ENCODE measurements around the gene ENTPD1.

Gene ENTPD1

DNA sequence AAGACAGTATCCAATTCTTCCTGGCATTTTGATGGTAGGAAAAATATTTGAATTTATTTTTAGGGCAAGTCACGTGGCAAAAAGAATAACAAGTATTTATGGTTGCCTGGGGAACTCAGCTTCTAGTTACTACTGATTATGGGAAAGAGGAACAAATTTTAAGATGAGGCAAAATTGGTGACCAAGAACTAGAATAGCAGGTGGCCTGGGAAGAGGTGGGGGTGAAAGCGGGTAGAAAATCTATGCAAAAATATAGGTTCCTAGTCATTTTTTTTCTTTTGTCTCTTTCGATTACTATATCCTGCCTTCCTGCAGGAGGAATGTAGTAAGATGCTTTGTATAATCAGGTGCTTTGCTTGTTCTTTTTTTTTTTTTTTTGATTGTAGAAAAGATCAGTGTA, 27.8 kb downstream of the ENTPD1 start:
- H3K36me3 ChIP-seq (ENCODE audit: control insufficient read depth, insufficient read depth, low read length): peaks cover 2% of the 10 kb centered on the region
- H3K27me3 ChIP-seq (replicated peaks; ENCODE audit: control insufficient read depth, insufficient read depth, low read length): no peaks in the 10 kb centered on the region
- TF ChIP-seq, protein P1, sequence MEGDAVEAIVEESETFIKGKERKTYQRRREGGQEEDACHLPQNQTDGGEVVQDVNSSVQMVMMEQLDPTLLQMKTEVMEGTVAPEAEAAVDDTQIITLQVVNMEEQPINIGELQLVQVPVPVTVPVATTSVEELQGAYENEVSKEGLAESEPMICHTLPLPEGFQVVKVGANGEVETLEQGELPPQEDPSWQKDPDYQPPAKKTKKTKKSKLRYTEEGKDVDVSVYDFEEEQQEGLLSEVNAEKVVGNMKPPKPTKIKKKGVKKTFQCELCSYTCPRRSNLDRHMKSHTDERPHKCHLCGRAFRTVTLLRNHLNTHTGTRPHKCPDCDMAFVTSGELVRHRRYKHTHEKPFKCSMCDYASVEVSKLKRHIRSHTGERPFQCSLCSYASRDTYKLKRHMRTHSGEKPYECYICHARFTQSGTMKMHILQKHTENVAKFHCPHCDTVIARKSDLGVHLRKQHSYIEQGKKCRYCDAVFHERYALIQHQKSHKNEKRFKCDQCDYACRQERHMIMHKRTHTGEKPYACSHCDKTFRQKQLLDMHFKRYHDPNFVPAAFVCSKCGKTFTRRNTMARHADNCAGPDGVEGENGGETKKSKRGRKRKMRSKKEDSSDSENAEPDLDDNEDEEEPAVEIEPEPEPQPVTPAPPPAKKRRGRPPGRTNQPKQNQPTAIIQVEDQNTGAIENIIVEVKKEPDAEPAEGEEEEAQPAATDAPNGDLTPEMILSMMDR (IDR thresholded peaks at IDR 0.05; ENCODE audit: insufficient read depth, low read length, poor library complexity, severe bottlenecking): no peak
- DNase-seq (ENCODE audit: extremely low read depth, insufficient read length): peak; percentile 75
- H3K4me3 ChIP-seq (replicated peaks; ENCODE audit: low read depth, low read length): no peak overlapping the region

GRCh38 chr10:95784279-95784913, 28.4 kb downstream of the ENTPD1 start:
- H3K4me3 ChIP-seq (replicated peaks; ENCODE audit: low read depth, low read length): no peak overlapping the region; the same call in 1 of the 2 replicates
- TF ChIP-seq, protein P1 (IDR thresholded peaks at IDR 0.05; ENCODE audit: insufficient read depth, low read length, poor library complexity, severe bottlenecking): no peak
- H3K27me3 ChIP-seq (replicated peaks; ENCODE audit: control insufficient read depth, insufficient read depth, low read length): no peaks in the 10 kb centered on the region
- no peak for DNase-seq (ENCODE audit: extremely low read depth, insufficient read length)
- peaks cover 2% of the 10 kb centered on the region for H3K36me3 ChIP-seq (ENCODE audit: control insufficient read depth, insufficient read depth, low read length)

DNA sequence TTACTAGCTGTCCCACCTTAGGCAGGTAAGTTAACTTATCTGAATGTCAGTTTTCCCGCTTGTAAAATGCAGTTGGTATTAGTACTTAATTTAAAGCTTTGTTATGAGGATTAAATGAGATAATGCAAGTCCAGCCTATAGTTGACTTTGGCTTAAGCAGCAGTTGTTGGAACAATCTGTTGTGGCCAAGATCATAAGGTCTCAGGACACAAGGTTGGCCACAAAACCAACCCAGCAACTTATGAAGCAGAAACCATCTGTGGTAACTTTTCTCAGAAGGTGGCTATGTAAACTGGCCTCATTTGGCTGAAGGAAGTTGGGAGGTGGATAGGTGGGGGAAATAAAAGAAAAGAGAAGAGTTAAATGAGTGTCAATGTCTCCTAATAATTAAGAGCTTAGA, 29.4 kb downstream of the ENTPD1 start:
- peak; percentile 63 for DNase-seq (ENCODE audit: extremely low read depth, insufficient read length)
- TF ChIP-seq, protein P1 (IDR thresholded peaks at IDR 0.05; ENCODE audit: insufficient read depth, low read length, poor library complexity, severe bottlenecking): no peak
- H3K27me3 ChIP-seq (replicated peaks; ENCODE audit: control insufficient read depth, insufficient read depth, low read length): no peaks in the 10 kb centered on the region
- H3K36me3 ChIP-seq (ENCODE audit: control insufficient read depth, insufficient read depth, low read length): peaks cover 2% of the 10 kb centered on the region
- H3K4me3 ChIP-seq (replicated peaks; ENCODE audit: low read depth, low read length): no peak overlapping the region

DNA sequence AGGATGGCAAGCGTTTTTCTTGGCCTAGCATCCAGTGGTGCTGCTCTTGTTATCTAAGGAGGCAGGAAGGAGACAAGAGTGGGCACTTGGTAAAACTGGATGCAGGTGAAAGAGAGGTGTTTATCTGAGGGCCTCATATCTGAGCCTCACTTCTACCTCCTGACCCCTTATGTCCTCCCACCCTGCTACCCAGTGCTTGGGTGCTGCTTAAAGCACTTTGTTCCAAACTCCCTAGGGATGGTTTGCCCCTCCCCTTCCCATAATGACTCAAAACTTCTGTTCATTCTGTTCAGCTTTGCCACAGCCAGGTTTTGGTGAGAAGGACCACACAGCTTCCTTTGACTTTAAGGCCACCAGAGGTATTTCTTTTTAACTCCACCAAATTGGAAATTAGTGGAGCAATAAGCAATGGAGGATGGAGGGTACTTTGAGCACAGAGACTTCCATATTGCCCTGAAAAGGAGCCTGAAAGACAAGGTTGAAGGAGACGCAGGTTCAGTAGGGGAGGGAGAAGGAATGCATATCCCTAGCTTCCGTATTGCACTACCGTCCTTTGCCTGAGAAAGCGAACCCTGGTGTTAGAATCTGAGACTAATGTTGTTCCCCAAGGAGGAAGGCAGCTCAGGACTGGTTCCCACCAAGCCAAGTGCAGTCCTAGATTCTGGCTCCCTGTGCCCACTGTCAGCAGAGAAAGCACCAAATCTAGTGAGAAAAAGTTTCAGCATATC, 30.1 kb downstream of the ENTPD1 start:
- peaks cover 2% of the 10 kb centered on the region for H3K36me3 ChIP-seq (ENCODE audit: control insufficient read depth, insufficient read depth, low read length)
- DNase-seq (ENCODE audit: extremely low read depth, insufficient read length): peak; percentile 62
- H3K4me3 ChIP-seq (replicated peaks; ENCODE audit: low read depth, low read length): peak overlapping the region; percentile 13; the same call in 1 of the 2 replicates
- no peaks in the 10 kb centered on the region for H3K27me3 ChIP-seq (replicated peaks; ENCODE audit: control insufficient read depth, insufficient read depth, low read length)
- TF ChIP-seq, protein P1 (IDR thresholded peaks at IDR 0.05; ENCODE audit: insufficient read depth, low read length, poor library complexity, severe bottlenecking): no peak

- no peak for DNase-seq (ENCODE audit: extremely low read depth, insufficient read length)
- Histone ChIP-seq H3K27me3 (replicated peaks; ENCODE audit: control insufficient read depth, insufficient read depth, low read length) (no peaks in the 10 kb centered on the region), H3K36me3 (ENCODE audit: control insufficient read depth, insufficient read depth, low read length) (peaks cover 2% of the 10 kb centered on the region), H3K4me3 (replicated peaks; ENCODE audit: low read depth, low read length) (0 out of 2 replicates have a peak overlapping the region, but pooled peaks have one; percentile 13)
- TF ChIP-seq, protein P1 (IDR thresholded peaks at IDR 0.05; ENCODE audit: insufficient read depth, low read length, poor library complexity, severe bottlenecking): no peak
Measured at GRCh38 chr10:95787447-95787846, 31.5 kb downstream of the ENTPD1 start.
